GM12873 (cell line): ENCODE measurements around the gene KRTAP10-11.

Source experiments
- TF ChIP-seq, protein P1 (sequence below): IDR thresholded peaks from 2 replicates; pipeline ENCODE4 v1.5.1; 2012; ENCODE audit warnings: low read depth, mild to moderate bottlenecking, moderate library complexity, low read length, control low read depth; ENCODE audit not compliant: insufficient read depth; ENCODE audit errors: missing control alignments

The KRTAP10-11 gene

GRCh38 chr21:44650973-44651675 is 4.9 kb downstream of the KRTAP10-11 start:
- TF ChIP-seq, protein P1, sequence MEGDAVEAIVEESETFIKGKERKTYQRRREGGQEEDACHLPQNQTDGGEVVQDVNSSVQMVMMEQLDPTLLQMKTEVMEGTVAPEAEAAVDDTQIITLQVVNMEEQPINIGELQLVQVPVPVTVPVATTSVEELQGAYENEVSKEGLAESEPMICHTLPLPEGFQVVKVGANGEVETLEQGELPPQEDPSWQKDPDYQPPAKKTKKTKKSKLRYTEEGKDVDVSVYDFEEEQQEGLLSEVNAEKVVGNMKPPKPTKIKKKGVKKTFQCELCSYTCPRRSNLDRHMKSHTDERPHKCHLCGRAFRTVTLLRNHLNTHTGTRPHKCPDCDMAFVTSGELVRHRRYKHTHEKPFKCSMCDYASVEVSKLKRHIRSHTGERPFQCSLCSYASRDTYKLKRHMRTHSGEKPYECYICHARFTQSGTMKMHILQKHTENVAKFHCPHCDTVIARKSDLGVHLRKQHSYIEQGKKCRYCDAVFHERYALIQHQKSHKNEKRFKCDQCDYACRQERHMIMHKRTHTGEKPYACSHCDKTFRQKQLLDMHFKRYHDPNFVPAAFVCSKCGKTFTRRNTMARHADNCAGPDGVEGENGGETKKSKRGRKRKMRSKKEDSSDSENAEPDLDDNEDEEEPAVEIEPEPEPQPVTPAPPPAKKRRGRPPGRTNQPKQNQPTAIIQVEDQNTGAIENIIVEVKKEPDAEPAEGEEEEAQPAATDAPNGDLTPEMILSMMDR: no peak

DNA sequence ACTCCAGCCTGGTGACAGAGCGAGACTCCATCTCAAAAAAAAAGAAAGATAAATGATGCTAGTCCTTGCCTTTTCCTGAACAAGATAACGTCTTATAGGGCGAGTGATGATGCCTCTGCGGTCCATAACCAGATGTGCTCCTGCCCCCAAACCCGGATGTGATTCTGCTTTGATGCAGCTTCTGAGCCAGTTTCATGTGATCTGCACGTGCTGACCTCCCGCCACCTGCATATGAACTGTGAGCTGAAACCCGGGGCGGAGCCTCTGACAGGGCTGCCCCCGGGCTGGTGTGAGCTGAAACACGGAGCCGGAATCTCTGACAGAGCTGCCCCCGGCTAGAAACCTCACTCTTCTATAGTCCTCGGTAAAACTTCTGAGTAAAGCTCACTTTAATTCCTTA is 6.9 kb downstream of the KRTAP10-11 start:
- TF ChIP-seq, protein P1: no peak

DNA sequence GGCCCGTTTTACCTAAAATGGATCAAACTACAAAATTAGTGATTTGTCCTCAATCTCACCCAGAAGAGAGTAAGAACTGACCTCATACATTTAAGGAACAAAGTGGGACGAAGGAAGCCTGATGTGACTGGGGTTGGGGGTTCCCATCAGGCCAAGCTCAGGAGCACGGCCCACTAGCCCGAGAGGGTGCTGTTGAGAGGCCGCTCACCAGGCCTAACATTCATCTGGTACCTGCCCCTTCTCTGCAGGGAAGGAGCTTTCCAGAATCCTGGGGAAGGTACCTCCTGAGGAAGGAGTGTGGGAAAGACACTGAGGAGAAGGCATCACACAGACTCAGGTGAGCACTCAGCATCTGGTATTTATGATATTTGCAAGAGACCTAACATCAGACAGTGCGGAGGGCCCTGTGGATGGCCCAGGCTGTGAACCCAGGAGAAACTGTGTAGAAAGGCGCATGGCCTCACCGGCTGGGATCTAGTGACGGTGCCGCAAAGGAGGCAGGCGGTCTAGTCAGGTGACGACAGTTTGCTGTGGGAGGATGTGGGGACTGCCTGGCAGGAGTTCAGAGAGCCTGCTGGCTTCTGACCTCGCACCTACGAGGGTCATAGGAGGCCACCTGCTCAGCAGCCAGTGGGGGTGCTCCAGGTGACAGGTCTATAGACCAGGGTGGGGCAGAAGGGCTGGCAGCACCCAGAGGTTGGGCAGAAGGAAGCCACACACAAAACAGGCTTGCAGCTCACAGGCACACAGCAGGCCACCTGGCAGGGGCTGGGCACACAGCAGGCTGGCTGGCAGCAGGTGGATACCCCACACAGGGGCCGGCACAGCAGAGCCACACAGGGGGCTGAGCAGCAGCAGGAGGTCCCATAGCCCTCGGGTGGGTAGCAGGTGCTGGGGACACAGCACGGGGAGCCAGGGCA is 7.7 kb downstream of the KRTAP10-11 start:
- TF ChIP-seq, protein P1: no peak

GRCh38 chr21:44654576-44655175 is 8.5 kb downstream of the KRTAP10-11 start, which contains the start of gene KRTAP12-4:
KRTAP12-4 (minus strand) TSS chr21:44654659; CDS start chr21:44654614, 45 bp downstream.
- TF ChIP-seq, protein P1: no peak

DNA sequence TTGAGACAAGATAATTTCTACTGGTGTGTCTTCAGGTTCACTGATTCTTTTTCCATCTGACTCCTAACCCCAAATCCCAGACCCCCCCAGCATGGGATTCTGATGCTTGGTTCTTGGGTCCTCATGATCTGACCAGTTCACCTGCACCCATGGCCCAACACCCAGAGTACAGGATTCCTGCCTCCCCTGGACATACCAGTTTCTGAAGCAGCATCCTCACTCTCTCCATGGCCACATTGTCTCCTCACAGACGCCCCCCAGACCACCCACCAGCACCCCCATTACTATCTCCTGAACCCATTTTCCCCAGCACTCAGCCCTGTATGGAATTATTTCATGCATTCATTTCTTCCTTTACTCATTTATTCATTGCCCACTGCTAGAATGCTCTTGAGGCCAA is 10.7 kb downstream of the KRTAP10-11 start:
- TF ChIP-seq, protein P1: no peak

DNA sequence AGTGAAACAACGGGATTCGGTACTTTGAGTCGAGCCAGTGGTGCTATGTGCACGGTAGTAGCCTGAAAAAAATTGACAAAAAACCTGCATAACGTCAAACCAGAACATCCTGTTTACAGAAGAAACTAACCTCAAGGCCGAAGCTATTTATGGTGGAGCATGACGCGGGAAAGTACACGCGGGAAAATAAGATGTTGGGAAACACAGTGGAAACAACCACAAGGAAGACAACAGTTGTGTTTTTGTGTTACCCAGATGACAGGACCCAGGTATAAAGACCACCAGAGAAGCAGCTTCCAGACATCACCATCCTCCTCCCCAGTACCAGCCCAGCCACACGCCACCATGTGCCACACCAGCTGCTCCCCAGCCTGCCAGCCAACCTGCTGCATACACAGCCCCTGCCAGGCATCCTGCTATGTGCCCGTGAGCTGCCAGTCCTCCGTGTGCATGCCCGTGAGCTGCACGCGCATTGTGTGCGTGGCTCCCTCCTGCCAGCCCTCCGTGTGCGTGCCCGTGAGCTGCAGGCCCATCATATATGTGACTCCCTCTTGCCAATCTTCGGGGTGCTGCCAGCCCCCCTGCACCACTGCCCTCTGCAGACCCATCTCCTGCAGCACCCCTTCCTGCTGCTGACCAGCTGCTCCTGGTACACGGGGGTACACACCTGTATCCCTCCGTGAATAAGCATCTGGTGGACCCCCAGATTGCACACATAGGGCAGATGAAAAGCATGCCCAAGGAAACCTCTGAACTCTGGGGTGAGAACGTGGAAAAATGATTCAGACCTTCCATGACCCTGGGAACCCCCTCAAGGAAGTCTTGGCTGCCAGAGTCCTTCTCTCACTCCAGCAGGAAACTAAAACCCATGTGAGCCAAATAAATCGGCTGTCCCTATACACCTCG is 11.7 kb downstream of the KRTAP10-11 start, which contains the start of gene KRTAP12-3:
KRTAP12-3 (plus strand) TSS at position 298 of the 906 bp plus-strand sequence; CDS start at position 346, 48 bp downstream.
- TF ChIP-seq, protein P1: no peak
